GM20431 (cell line): Measurements from ENCODE around the gene TMEM141.
"Not testable (repeated sequence)": the region's sequence is repeated elsewhere in the genome, so short reads cannot be mapped to it uniquely, and the experiment has no call there.

Source experiments
- in situ Hi-C: fragments of 300-500 bp; cut with MseI, MboI; formaldehyde crosslinking; loops from one replicate; pipeline ENCODE4 v1.15.0; 2020; ENCODE audit warnings: low sequenced_read_pairs; ENCODE audit not compliant: unreplicated experiment

TMEM141 gene

GRCh38 chr9:136754626-136755301 is 36.4 kb upstream of the TMEM141 start:
- in situ Hi-C loops = no loop called here

DNA sequence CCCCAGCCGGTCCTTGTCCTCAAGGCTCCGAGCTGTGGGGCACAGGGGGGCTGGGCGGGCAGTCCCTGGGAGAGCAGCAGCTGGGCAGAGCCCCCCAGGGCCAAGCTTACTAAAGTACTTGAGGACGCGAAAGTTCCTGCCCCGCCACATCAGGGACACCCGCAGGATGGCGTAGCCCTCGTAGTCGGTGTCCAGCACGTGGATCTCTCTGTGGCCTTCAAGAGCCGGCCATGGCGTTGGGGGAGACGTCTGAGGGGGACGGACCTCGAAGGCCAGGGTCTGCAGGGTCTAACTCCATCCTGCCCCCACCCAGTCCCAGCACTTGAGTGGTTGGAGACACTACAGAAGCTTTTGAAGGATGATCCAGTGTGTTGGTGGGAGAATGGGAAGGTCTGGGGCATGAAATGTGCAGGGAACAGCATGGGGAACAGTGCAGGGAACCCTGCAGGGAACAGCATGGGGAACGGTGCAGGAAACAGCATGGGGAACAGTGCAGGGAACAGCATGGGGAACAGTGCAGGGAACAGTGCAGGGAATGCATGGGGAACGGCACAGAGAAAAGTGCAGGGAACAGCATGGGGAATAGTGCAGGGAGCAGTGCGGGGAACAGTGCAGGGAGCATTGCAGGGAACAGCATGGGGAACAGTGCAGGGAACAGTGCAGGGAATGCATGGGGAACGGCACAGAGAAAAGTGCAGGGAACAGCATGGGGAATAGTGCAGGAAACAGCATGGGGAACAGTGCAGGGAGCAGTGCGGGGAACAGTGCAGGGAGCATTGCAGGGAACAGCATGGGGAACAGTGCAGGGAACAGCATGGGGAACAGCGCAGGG is 35.6 kb upstream of the TMEM141 start:
- in situ Hi-C loops = not testable (repeated sequence)

- in situ Hi-C loops = no loop called here
Observed at GRCh38 chr9:136756134-136756438, 35.1 kb upstream of the TMEM141 start.

DNA sequence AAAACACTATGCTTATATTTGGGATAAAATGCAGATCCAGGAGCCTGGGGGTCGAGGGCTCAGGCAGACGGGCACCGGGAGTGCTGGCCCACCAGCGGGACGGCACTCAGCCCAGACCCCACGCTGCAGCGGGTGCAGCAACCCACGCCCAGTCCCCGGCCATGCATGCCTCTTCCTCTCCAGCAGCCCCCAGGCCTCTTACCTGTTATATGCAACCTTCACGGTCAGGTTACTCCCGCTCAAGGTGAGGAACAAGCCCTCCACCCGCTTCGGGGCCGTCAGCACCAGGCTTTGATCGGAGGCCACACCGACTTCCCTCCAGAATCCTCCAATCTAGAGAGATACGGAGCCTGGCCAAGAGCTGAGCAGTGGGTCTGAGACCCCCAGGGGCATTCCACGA is 34.3 kb upstream of the TMEM141 start:
- in situ Hi-C loops = no loop called here

DNA sequence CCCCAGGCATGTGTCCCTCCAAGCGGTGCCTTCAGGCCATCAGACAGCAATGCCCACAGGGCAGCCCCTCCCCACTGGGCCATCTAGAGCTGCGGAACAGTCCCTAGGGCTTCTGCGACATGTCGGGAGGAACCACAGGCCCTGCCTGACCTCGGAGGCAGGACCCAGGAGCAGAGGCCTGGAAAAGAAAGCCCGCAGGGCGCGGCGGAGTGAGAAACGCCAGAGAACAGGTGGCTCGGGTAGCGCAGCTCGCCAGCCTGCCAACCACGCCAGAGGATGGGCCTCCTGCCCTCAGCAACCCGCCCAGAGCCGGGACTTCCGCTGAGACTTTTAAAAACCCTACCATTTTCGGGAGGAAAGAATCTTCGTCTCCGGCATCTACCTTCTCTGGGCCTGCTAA is 33.8 kb upstream of the TMEM141 start:
- in situ Hi-C loops = no loop called here

- in situ Hi-C loops = no loop called here
Observed at GRCh38 chr9:136757751-136758140, 33.4 kb upstream of the TMEM141 start.

DNA sequence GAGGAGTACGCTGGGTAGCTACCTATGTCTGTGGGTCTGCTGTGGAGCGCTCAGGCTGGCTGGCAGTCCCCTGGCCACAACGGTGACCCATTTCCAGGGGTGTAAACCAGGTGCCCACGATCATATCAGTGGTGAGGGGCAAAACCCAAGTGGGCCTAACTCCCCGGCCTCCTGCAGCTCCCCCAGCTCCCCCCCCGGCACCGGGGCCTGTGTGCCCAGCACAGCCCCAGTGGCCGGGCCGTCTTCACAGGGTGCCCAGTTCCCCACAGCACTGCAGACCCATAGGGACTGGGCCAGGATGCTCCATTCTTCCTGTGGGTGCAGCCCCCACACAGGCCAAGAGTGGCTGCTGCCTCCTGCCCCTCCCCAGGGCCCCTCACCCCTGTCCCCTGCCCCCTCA is 32.1 kb upstream of the TMEM141 start:
- in situ Hi-C loops = no loop called here

- in situ Hi-C loops = no loop called here
Observed at GRCh38 chr9:136759436-136760325, 31.5 kb upstream of the TMEM141 start.

GRCh38 chr9:136760424-136760823 is 30.7 kb upstream of the TMEM141 start:
- in situ Hi-C loops = no loop called here

DNA sequence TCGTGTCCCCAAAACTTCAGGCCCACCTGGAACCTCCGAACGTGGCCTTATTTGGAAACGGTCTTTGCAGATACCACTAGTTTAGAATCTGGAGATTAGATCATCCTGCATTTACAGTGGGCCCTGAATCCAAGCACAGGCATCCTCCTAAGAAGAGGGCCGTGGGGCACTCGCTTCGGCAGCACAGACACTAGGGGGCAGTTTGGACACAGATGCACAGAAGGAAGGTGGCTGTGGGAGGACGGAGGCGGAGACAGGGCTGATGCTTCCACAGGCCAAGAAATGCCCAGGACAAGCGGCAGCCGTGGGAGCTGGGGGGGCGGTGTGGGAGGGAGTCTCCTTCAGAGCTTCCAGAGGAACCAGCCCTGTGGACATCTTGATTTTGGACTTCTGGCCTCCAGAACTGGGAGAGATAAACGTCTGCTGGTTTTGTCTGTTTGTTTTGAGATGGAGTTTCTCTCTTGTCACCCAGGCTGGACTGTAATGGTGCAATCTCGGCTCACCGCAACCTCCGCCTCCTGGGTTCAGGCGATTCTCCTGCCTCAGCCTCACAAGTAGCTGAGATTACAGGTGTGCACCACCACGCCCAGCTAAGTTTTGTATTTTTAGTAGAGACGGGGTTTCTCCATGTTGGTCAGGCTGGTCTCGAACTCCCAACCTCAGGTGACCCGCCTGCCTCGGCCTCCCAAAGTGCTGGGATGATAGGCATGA is 30.2 kb upstream of the TMEM141 start:
- in situ Hi-C loops = not testable (repeated sequence)

- in situ Hi-C loops = no loop called here
Observed at GRCh38 chr9:136761545-136761981, 29.6 kb upstream of the TMEM141 start.

GRCh38 chr9:136762221-136762691 is 28.9 kb upstream of the TMEM141 start:
- in situ Hi-C loops = no loop called here

- in situ Hi-C loops = no loop called here
Observed at GRCh38 chr9:136762915-136763648, 28.1 kb upstream of the TMEM141 start.

DNA sequence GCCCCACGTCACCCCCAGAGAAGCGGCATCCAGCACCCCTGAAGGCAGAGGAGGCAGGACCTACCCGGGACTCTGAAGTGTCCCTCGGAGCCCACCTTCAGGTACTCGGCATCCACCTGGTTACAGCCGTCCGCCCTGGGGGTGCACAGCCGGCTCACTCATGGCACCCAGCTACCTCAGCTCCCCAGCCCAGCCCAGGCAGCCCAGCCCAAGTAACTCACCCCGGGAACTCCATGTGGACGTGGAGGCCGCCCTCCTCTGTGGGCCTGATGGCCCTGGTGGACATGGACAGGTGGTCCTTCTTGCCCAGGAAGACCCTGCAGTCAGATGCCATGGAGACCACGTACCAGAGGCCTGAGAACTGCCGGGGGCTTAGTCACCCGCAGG is 27.5 kb upstream of the TMEM141 start:
- in situ Hi-C loops = no loop called here

DNA sequence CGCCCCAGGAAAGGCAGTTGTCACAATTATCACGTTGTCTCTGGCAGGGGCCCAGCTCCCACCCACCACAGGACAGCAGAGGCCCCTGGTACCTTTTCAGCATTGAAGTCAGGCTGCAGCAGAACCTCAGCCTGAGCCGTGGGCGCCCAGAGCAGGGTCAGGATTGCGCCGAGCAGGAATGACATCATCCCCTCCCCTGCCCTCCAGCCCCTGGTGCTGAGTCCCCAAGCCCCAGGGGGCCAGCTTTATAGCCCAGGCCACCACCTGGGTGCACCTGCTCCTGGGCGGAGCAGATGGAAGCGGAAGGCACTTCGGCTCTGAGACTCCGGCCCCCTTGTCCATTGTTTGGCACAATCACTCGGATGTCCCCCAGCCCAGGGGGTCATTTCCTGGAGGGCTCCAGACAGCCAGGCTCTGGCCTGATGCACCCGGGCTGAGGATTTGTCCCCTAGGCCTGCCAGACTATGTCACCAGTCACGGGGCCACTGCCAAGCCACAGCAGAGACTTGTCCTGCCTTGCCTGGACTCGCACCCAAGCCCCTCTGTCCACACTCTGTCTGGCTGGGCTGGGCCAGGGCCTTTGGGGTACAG is 26.7 kb upstream of the TMEM141 start, which contains the start of gene LCN15:
Gene LCN15, minus strand, starts transcription at position 218 of the 591 bp plus-strand sequence. Its CDS starts 30 bp downstream, at position 188.
- in situ Hi-C loops = no loop called here

GRCh38 chr9:136765041-136765440 is 26.1 kb upstream of the TMEM141 start:
- in situ Hi-C loops = no loop called here

- in situ Hi-C loops = not testable (repeated sequence)
Observed at GRCh38 chr9:136765745-136766409, 25.3 kb upstream of the TMEM141 start.

- in situ Hi-C loops = not testable (repeated sequence)
Observed at GRCh38 chr9:136766410-136767120, 24.6 kb upstream of the TMEM141 start.
